ENCODE data around the gene RAB3GAP1. TPM values are rescaled to one million over a fixed set of nuclear protein-coding genes. Genes with fewer than 3 reads are reported as not detected.

The RAB3GAP1 gene
- total and polyA plus RNA-seq, 2 of the 4 experiments (the other 2 are of a cell fraction), result 21.2 to 65.8 TPM

DNA sequence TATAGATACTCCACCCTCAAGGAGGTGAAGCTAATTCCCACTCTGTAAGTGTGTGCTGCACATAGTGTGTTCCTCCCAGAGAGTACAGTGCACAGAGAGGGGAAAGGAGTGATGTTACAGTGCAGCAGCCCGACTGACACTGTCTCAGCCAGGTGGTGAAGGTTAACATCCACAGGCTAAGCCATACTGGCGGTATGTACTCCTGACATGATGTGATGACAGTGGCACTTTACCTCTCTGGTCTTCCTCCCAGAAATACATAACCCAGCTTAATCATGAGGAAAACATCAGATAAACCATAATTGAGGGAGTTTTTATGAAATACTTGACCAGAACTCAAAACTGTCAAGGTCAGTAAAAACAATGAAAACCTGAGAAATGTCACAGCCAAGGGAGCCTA is 107.1 kb downstream of the RAB3GAP1 start:
- H3K79me1 ChIP-seq (ENCODE audit: low read depth in 1 of 2, low read length in 2 of 2), result peaks cover 8% of the 10 kb centered on the region in 2 experiments; a peak in 2 of 4 replicates
- no peak overlapping the region for H2BK15ac ChIP-seq (ENCODE audit: low read depth, low read length)
- in situ Hi-C loops (cut with MboI; ENCODE audit: low sequenced_read_pairs), result no loop called here
- no peak for ATAC-seq (ENCODE audit: low read depth)
- WGBS, 2 experiments (ENCODE audit: extremely low coverage in 2 of 2, insufficient read length in 1 of 2), result no CpG with 5 or more reads among the region's 2 CpGs
- H4K91ac ChIP-seq (ENCODE audit: insufficient read depth, low read depth, low read length), result no peak overlapping the region
- TF ChIP-seq, protein P1, sequence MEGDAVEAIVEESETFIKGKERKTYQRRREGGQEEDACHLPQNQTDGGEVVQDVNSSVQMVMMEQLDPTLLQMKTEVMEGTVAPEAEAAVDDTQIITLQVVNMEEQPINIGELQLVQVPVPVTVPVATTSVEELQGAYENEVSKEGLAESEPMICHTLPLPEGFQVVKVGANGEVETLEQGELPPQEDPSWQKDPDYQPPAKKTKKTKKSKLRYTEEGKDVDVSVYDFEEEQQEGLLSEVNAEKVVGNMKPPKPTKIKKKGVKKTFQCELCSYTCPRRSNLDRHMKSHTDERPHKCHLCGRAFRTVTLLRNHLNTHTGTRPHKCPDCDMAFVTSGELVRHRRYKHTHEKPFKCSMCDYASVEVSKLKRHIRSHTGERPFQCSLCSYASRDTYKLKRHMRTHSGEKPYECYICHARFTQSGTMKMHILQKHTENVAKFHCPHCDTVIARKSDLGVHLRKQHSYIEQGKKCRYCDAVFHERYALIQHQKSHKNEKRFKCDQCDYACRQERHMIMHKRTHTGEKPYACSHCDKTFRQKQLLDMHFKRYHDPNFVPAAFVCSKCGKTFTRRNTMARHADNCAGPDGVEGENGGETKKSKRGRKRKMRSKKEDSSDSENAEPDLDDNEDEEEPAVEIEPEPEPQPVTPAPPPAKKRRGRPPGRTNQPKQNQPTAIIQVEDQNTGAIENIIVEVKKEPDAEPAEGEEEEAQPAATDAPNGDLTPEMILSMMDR (conservative IDR thresholded peaks at IDR 0.05; ENCODE audit: low read depth, low read length), result no peak
- TF ChIP-seq POLR2A (IDR thresholded peaks at IDR 0.05; ENCODE audit: low read depth, low read length) (no peak), RAD21 (IDR thresholded peaks at IDR 0.05; ENCODE audit: low read length) (no peak), MAZ (IDR thresholded peaks at IDR 0.05; ENCODE audit: borderline replicate concordance, low read depth, low read length) (no peak), SMC3 (IDR thresholded peaks at IDR 0.05; ENCODE audit: low read depth, low read length) (no peak), CEBPB (IDR thresholded peaks at IDR 0.05; ENCODE audit: low read depth, low read length) (no peak), MAFK (IDR thresholded peaks at IDR 0.05; ENCODE audit: low read depth, low read length) (no peak), NFE2L2 (IDR thresholded peaks at IDR 0.05; ENCODE audit: low read depth, low read length) (no peak), CHD1 (IDR thresholded peaks at IDR 0.05; ENCODE audit: low read depth, low read length) (no peak), RCOR1 (IDR thresholded peaks at IDR 0.05; ENCODE audit: insufficient replicate concordance, low read length) (no peak), MXI1 (IDR thresholded peaks at IDR 0.05; ENCODE audit: borderline replicate concordance, low read depth, low read length) (no peak), FOS (IDR thresholded peaks at IDR 0.05; ENCODE audit: low read depth, low read length) (no peak)
- TF ChIP-seq, protein P2, sequence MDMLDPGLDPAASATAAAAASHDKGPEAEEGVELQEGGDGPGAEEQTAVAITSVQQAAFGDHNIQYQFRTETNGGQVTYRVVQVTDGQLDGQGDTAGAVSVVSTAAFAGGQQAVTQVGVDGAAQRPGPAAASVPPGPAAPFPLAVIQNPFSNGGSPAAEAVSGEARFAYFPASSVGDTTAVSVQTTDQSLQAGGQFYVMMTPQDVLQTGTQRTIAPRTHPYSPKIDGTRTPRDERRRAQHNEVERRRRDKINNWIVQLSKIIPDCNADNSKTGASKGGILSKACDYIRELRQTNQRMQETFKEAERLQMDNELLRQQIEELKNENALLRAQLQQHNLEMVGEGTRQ (IDR thresholded peaks at IDR 0.05; ENCODE audit: low read depth, low read length), result no peak
- dilution Hi-C loops (cut with HindIII; ENCODE audit: low sequenced_read_pairs, unreplicated experiment), result no loop called here
- peaks cover 17% of the 10 kb centered on the region for H3K36me3 ChIP-seq (ENCODE audit: control insufficient read depth, insufficient read depth, low read length)
- H3K9me3 ChIP-seq (ENCODE audit: control insufficient read depth, insufficient read depth, low read length), result no peaks in the 10 kb centered on the region
- no peak overlapping the region for H3K56ac ChIP-seq (ENCODE audit: extremely low read depth, insufficient read depth, low read length)
- no peak overlapping the region for H3K4me2 ChIP-seq (ENCODE audit: low read depth, low read length)
- H2BK120ac ChIP-seq (ENCODE audit: low read depth, low read length), result no peak overlapping the region
- POLR2A ChIA-PET (ENCODE audit: unreplicated experiment), result no interaction called here
- BruUV-seq (replicated peaks), result no TSS peak
- DNase-seq, result no peak
- no peaks in the 10 kb centered on the region for H3K4me1 ChIP-seq (ENCODE audit: control insufficient read depth, insufficient read depth, low read length)
- H3K18ac ChIP-seq (ENCODE audit: low read depth, low read length), result no peak overlapping the region
- no peak overlapping the region for H3K4ac ChIP-seq (ENCODE audit: low read depth, low read length)
- no peak overlapping the region for H3K27ac ChIP-seq (ENCODE audit: insufficient read depth, low read length)
- H2AK9ac ChIP-seq (replicated peaks; ENCODE audit: low read depth, low read length, poor library complexity), result no peak overlapping the region
- no peak overlapping the region for H3K9ac ChIP-seq (ENCODE audit: low read depth, low read length)
- no peak overlapping the region for H2BK20ac ChIP-seq (ENCODE audit: low read depth, low read length)
- H3K27me3 ChIP-seq (ENCODE audit: control insufficient read depth, insufficient read depth, low read length), result no peaks in the 10 kb centered on the region
- peaks cover 3% of the 10 kb centered on the region; the same call in 1 of the 2 replicates for H3K9me1 ChIP-seq (ENCODE audit: insufficient read depth, low read length)
- no peak overlapping the region for H4K8ac ChIP-seq (ENCODE audit: low read depth in 2 of 2, low read length in 2 of 2)
- H3K23ac ChIP-seq (ENCODE audit: low read depth, low read length), result no peak overlapping the region
- H2AFZ ChIP-seq (replicated peaks; ENCODE audit: low read length, poor library complexity), result no peak overlapping the region
- no peak overlapping the region for H2AK5ac ChIP-seq (ENCODE audit: low read depth, low read length)
- H3K14ac ChIP-seq (replicated peaks; ENCODE audit: low read depth, low read length), result no peak overlapping the region
- intact Hi-C loops (cut with micrococcal nuclease), result no loop called here
- H4K5ac ChIP-seq (ENCODE audit: low read depth, low read length), result no peak overlapping the region
- H2BK5ac ChIP-seq (ENCODE audit: low read depth, low read length, poor library complexity, severe bottlenecking), result no peak overlapping the region
- CTCF ChIA-PET, result no interaction called here
- no peaks in the 10 kb centered on the region for H4K20me1 ChIP-seq (ENCODE audit: insufficient read depth, low read length)
- no peak overlapping the region for H3K4me3 ChIP-seq (ENCODE audit: insufficient read depth, low read depth, low read length)
